Mucosa of descending colon (tissue), 3 donors: ENCODE measurements around the gene GJC1. TPM values are rescaled to one million over a fixed set of nuclear protein-coding genes. Genes with fewer than 3 reads are reported as not detected.

Source experiments
- ATAC-seq: fragments of 200-7000 bp; cut with Tn5 transposase; one replicate; pipeline ENCODE4 v1.9.1; 2020; ENCODE audit warnings: mild to moderate bottlenecking, moderate library complexity
- DNase-seq, 3 donors: peaks; one replicate each; pipeline ENCODE4 v3.0.0-alpha.2; 2020
- H3K36me3 ChIP-seq: fragments of 200-600 bp; one replicate; pipeline ENCODE4 v1.8.0; 2021; ENCODE audit warnings: low read depth, mild to moderate bottlenecking
- H3K4me1 ChIP-seq: fragments of 200-600 bp; one replicate; pipeline ENCODE4 v1.8.0; 2021; ENCODE audit warnings: low read depth, mild to moderate bottlenecking
- H3K4me3 ChIP-seq: fragments of 200-600 bp; one replicate; pipeline ENCODE4 v1.8.0; 2021; ENCODE audit warnings: mild to moderate bottlenecking
- H3K9me3 ChIP-seq: fragments of 200-600 bp; one replicate; pipeline ENCODE4 v1.8.0; 2021; ENCODE audit warnings: mild to moderate bottlenecking
- CTCF ChIP-seq: fragments of 200-600 bp; IDR thresholded peaks from one replicate; pipeline ENCODE4 v1.8.0; 2022; ENCODE audit warnings: antibody characterized with exemption, mild to moderate bottlenecking
- intact Hi-C, 2 donors: fragments of 100-400 bp; cut with DNase I in 1 of 2; cut with micrococcal nuclease in 1 of 2; formaldehyde crosslinking; loops; one replicate each; pipeline versions ENCODE4 v1.11.0 to v1.11.1; 2022; cut with DNase I, micrococcal nuclease
- total RNA-seq, 3 donors: library from RNA; stranded (reverse); fragmentation: NEBNext Ultra II Directional in 2 of 3; extraction: Animal tissue kit (Norgen Biotek cat#: 25700) in 2 of 3; gene quantifications; one replicate each; pipeline versions ENCODE4 v1.2.1 to v1.2.4, GENCODE V29; 2021 to 2023
- donor health status: DM: no; HTN: no; CAD: no; lungs with moderate emphysema.
- donor health status: DM: no; HTN: no; CAD: no.
- donor health status: DM: no; HTN: yes; CAD: no.

GJC1 gene
- total RNA-seq, 3 donors from 2014 or later: 2.2 to 140 (median 5.7) TPM

DNA sequence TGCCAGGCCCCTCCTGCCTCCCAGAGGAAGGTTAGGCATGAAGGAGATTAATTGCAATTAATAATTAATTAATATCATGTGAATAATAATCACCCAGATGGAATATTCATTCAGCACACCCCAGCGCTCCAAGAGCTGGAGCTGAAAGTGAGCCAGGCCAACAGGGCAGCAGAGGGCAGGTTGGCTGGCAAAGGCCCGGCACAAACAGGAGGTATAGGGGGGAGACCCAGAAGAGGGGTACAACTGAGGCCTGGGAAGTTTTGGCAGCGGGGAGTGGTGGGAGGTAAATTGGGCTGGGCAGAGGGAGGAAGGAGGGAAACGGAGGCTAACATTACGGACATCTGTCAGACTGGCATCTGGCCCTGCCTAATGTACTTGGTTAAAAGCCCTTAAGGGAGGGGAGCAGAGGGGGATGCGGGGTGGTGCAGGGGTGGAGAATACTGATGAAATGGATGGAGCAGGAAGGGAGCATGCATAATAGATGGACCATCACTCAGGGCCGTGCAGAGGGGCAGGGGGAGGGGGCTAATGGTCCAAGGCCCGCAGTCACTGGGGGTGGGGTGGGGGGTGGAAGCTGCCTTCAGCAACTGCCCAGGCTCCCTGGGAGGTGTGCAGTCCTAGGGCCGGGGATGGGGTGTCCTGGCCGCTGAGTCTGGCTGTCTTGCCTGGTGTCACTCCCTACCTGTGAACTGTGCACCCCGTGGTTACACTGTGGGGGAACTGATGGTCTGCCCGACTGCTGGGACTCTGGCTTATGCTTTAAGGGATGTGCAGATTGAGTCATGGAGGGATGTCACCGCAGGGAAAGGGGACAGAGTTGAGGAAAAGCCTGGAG, 69.4 kb downstream of the GJC1 start:
- H3K4me1 ChIP-seq: peaks cover 8% of the 10 kb centered on the region
- H3K4me3 ChIP-seq: no peak overlapping the region
- H3K9me3 ChIP-seq: no peaks in the 10 kb centered on the region
- no peak for TF ChIP-seq CTCF
- no peak for DNase-seq
- H3K36me3 ChIP-seq: no peaks in the 10 kb centered on the region
- no peak for ATAC-seq
- intact Hi-C loops: no loop called here

GRCh38 chr17:44759916-44760243, 70.2 kb downstream of the GJC1 start:
- Histone ChIP-seq H3K9me3 (no peaks in the 10 kb centered on the region), H3K36me3 (no peaks in the 10 kb centered on the region), H3K4me3 (no peak overlapping the region), H3K4me1 (peaks cover 8% of the 10 kb centered on the region)
- DNase-seq (no peak), ATAC-seq (no peak)
- no peak for TF ChIP-seq CTCF
- intact Hi-C loops: no loop called here

DNA sequence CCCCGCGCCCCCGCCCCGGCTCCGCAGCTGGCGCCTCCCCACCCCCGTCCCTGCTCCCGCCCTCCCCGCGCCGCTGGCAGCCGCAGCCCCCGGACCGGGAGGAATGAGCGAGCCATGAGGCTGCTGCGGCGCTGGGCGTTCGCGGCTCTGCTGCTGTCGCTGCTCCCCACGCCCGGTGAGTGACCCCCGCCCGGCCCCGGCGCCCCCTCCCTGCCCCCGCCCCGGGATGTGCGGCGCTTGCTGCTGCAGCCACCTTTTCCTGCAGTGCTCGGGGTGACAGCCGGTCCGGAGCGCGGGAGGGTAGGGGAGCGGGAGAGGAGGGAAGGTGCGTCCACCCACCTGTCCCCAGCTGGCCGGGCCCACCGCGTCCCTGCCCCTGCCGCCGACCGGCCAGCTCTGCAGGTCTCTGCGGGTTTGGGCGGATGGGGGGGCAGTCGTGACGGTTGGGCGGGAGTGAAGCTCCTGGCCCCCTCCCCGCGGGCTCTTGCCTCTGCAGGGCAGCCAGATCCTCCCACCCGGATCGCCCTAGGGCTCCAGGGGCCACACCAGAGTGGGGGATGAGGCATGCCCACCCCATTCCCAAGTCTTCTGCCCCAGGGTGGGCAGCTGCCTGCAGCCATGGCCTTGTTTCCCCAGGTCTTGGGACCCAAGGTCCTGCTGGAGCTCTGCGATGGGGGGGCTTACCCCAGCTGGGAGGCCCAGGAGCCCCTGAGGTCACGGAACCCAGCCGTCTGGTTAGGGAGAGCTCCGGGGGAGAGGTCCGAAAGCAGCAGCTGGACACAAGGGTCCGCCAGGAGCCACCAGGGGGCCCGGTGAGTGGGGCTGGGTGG, 70.8 kb downstream of the GJC1 start:
- TF ChIP-seq CTCF: no peak
- no peak for DNase-seq
- intact Hi-C loops: no loop called here
- no peak for ATAC-seq
- Histone ChIP-seq H3K4me1 (peaks cover 8% of the 10 kb centered on the region), H3K36me3 (no peaks in the 10 kb centered on the region), H3K9me3 (no peaks in the 10 kb centered on the region), H3K4me3 (no peak overlapping the region)

GRCh38 chr17:44758414-44759085, 71.5 kb downstream of the GJC1 start, which contains the start of gene ADAM11:
Gene ADAM11 (plus strand): TSS chr17:44758988. CDS start chr17:44759200, 212 bp downstream.
- TF ChIP-seq CTCF: no peak
- no peaks in the 10 kb centered on the region for H3K9me3 ChIP-seq
- intact Hi-C loops: no loop called here
- DNase-seq (no peak), ATAC-seq (peak; percentile 18)
- H3K4me1 ChIP-seq: peaks cover 8% of the 10 kb centered on the region
- H3K4me3 ChIP-seq: no peak within 1 kb of the TSS
- H3K36me3 ChIP-seq: no peaks in the 10 kb centered on the region

DNA sequence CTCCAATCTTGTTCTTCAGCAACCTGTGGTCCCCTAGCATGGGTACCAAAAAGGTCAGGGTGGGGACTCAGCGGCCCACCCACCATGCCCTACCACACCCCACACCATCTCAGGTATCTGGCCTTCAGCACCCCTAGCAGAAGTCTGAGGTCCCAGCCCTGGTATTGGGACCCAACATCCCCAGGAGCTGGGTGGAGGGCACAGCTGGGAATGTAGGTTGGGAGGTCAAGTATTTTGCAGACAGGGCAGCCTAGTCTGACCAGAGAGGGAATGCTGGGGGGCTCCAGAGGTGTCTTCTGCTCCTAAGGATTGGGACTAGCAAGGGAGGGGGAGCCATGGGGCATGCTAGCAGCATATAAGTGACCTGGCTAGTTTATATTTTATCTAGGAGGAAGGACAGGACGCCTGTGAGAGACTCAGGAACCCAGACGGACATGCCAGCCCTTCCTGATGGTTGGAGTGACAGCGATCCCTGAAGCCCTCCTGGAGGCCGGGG, 72.1 kb downstream of the GJC1 start:
- ATAC-seq (no peak), DNase-seq (no peak)
- H3K4me3 ChIP-seq: no peak overlapping the region

More for the DNA sequence above, 72.1 kb downstream of the GJC1 start:
- Histone ChIP-seq H3K9me3 (no peaks in the 10 kb centered on the region), H3K36me3 (no peaks in the 10 kb centered on the region), H3K4me1 (peaks cover 8% of the 10 kb centered on the region)
- intact Hi-C loops: no loop called here
- TF ChIP-seq CTCF: no peak
